Liver (tissue), 9 donors: ENCODE measurements around the gene TMTC2. TPM values are rescaled to one million over a fixed set of nuclear protein-coding genes. Genes with fewer than 3 reads are reported as not detected.
"Not testable (repeated sequence)": the region's sequence is repeated elsewhere in the genome, so short reads cannot be mapped to it uniquely, and the experiment has no call there.

Experiments
- DNase-seq: peaks from one replicate; pipeline ENCODE4 v3.0.0-alpha.2; 2017; ENCODE audit warnings: low spot score
- H3K27ac ChIP-seq, 2 donors: one replicate each; pipeline ENCODE4 v1.7.0; 2013; ENCODE audit warnings: inconsistent platforms in 2 of 2, low read length in 2 of 2, control low read depth in 1 of 2, low read depth in 1 of 2, mild to moderate bottlenecking in 1 of 2
- H3K27me3 ChIP-seq, 4 donors: one replicate each; pipeline versions ENCODE4 v1.6.1 to v1.7.0; 2013; ENCODE audit warnings: low read length in 3 of 4, inconsistent platforms in 1 of 4, mild to moderate bottlenecking in 1 of 4, moderate library complexity in 1 of 4; ENCODE audit not compliant: control insufficient read depth in 4 of 4, insufficient read depth in 4 of 4
- H3K36me3 ChIP-seq, 4 donors: one replicate each; pipeline versions ENCODE4 v1.6.1 to v1.7.0; 2013; ENCODE audit warnings: low read length in 3 of 4, mild to moderate bottlenecking in 3 of 4, low read depth in 1 of 4, moderate library complexity in 1 of 4; ENCODE audit not compliant: control insufficient read depth in 4 of 4, insufficient read depth in 3 of 4
- H3K4me1 ChIP-seq, 4 donors: one replicate each; pipeline versions ENCODE4 v1.6.1 to v1.7.0; 2013; ENCODE audit warnings: low read length in 3 of 4, mild to moderate bottlenecking in 3 of 4, moderate library complexity in 1 of 4; ENCODE audit not compliant: control insufficient read depth in 4 of 4, insufficient read depth in 4 of 4
- H3K4me3 ChIP-seq, 3 donors: one replicate each; pipeline versions ENCODE4 v1.6.1 to v1.7.0; 2013; ENCODE audit warnings: low read length in 3 of 3, control low read depth in 1 of 3, low read depth in 1 of 3, mild to moderate bottlenecking in 1 of 3
- H3K9ac ChIP-seq, 2 donors: one replicate each; pipeline ENCODE4 v1.7.0; 2013; ENCODE audit warnings: low read length in 2 of 2, mild to moderate bottlenecking in 2 of 2, moderate library complexity in 2 of 2, control low read depth in 1 of 2, low read depth in 1 of 2
- H3K9me3 ChIP-seq, 4 donors: one replicate each; pipeline versions ENCODE4 v1.6.1 to v1.7.0; 2013; ENCODE audit warnings: low read length in 3 of 4; ENCODE audit not compliant: control insufficient read depth in 4 of 4
- ATF3 ChIP-seq: IDR thresholded peaks from 2 replicates; pipeline ENCODE4 v1.6.1; 2016; ENCODE audit warnings: antibody characterized with exemption
- EGR1 ChIP-seq, 2 donors: IDR thresholded peaks; 2 replicates each; pipeline ENCODE4 v1.6.1; 2016 to 2018; ENCODE audit warnings: antibody characterized with exemption in 2 of 2, low read depth in 2 of 2
- FOXA2 ChIP-seq: IDR thresholded peaks from 2 replicates; pipeline ENCODE4 v1.6.1; 2016; ENCODE audit warnings: antibody characterized with exemption
- GABPA ChIP-seq, 2 donors: IDR thresholded peaks in 1 of 2; conservative IDR thresholded peaks in 1 of 2; 2 replicates each; pipeline ENCODE4 v1.6.1; 2016; ENCODE audit warnings: antibody characterized with exemption in 2 of 2, mild to moderate bottlenecking in 1 of 2, moderate library complexity in 1 of 2
- HNF4A ChIP-seq, 2 donors: conservative IDR thresholded peaks; 2 replicates each; pipeline ENCODE4 v1.6.1; 2016; ENCODE audit warnings: antibody characterized with exemption in 2 of 2, mild to moderate bottlenecking in 2 of 2
- HNF4G ChIP-seq: IDR thresholded peaks from 2 replicates; pipeline ENCODE4 v1.6.1; 2016; ENCODE audit warnings: antibody characterized with exemption
- JUND ChIP-seq, 2 donors: IDR thresholded peaks; 2 replicates each; pipeline ENCODE4 v1.6.1; 2016; ENCODE audit warnings: antibody characterized with exemption in 2 of 2
- RAD21 ChIP-seq, 2 donors: IDR thresholded peaks; 2 replicates each; pipeline ENCODE4 v1.6.1; 2016; ENCODE audit warnings: antibody characterized with exemption in 2 of 2, mild to moderate bottlenecking in 2 of 2
- REST ChIP-seq: IDR thresholded peaks from 2 replicates; pipeline ENCODE4 v1.6.1; 2016; ENCODE audit warnings: antibody characterized with exemption, mild to moderate bottlenecking
- SP1 ChIP-seq: IDR thresholded peaks from 2 replicates; pipeline ENCODE4 v1.6.1; 2018; ENCODE audit warnings: antibody characterized with exemption, mild to moderate bottlenecking
- YY1 ChIP-seq: IDR thresholded peaks from 2 replicates; pipeline ENCODE4 v1.6.1; 2016; ENCODE audit warnings: antibody characterized with exemption, mild to moderate bottlenecking
- WGBS: extraction: QIAGEN DNeasy Blood & Tissue Kit; methylation state at CpG from one replicate; pipeline ENCODE4 v1.1.7; 2013; 5-methylcytosine and 5-hydroxymethylcytosine counted together
- polyA plus RNA-seq, 2 donors: library from polyadenylated mRNA; stranded (reverse) in 1 of 2; unstranded in 1 of 2; fragments of 200-250 nt in 1 of 2; fragments of >200 nt in 1 of 2; fragmentation: Nextera tagmentation in 1 of 2; extraction: Ambion mirVana in 1 of 2; gene quantifications; one replicate each; pipeline versions ENCODE4 v1.2.1 to v1.2.3, GENCODE V29; 2013 to 2015
- total RNA-seq, 2 donors: library from RNA; depleted of rRNA; stranded (reverse); fragments of >200 nt; gene quantifications; one replicate each; pipeline ENCODE4 v1.2.3, GENCODE V29; 2014
- TF ChIP-seq, protein P1 (sequence below): fragments of 150-350 bp; IDR thresholded peaks from 2 replicates; pipeline ENCODE4 v1.5.1; 2017; ENCODE audit warnings: improper control_type of control experiment, low read depth, low read length; ENCODE audit not compliant: missing input control
- TF ChIP-seq, protein P2 (sequence below): IDR thresholded peaks from 2 replicates; pipeline ENCODE4 v1.6.1; 2016; ENCODE audit warnings: antibody characterized with exemption
- donor health status: healthy.
- donor health status: healthy.
- donor health status: healthy.
- donor health status: healthy.
- donor health status: healthy.

Gene TMTC2
- total and polyA plus RNA-seq, 4 donors, result 0.36 to 3.0 (median 0.61) TPM

GRCh38 chr12:83113945-83114344 is 427.2 kb downstream of the TMTC2 start (continued):
- TF ChIP-seq REST (no peak), EGR1 (IDR thresholded peaks at IDR 0.05; ENCODE audit: low read depth in 2 of 2) (no peak), ATF3 (no peak)

GRCh38 chr12:83114966-83115365 is 428.3 kb downstream of the TMTC2 start:
- H3K36me3 ChIP-seq, result no peaks in the 10 kb centered on the region
- TF ChIP-seq YY1 (no peak), RAD21 (IDR thresholded peaks at IDR 0.05) (no peak), JUND (IDR thresholded peaks at IDR 0.05) (no peak), HNF4A (conservative IDR thresholded peaks at IDR 0.05) (no peak)
- H3K27me3 ChIP-seq, result no peaks in the 10 kb centered on the region
- WGBS, result 88% methylated on average over 4 of the region's 4 CpGs
- H3K4me3 ChIP-seq, result no peak overlapping the region
- H3K9ac ChIP-seq, result no peak overlapping the region
- H3K9me3 ChIP-seq, result no peaks in the 10 kb centered on the region
- H3K4me1 ChIP-seq, result no peaks in the 10 kb centered on the region
- H3K27ac ChIP-seq, result no peak overlapping the region
- DNase-seq, result no peak

DNA sequence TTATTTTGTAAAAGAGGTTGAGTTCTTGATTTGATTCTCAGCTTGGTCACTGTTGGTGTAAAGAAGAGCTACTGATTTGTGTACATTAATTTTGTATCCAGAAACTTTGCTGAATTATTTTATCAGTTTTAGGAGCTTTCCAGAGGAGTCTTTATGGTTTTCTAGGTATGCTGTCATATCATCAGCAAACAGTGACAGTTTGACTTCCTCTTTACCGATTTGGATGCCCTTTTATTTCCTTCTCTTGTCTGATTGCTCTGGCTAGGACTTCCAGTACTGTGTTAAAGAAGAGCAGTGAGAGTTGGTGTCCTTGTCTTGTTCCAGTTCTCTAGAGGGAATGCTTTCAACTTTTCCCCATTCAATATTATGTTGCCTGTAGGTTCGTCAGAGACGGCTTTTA is 431.2 kb downstream of the TMTC2 start:
- H3K27me3 ChIP-seq, H3K9me3 ChIP-seq, H3K9ac ChIP-seq, H3K4me3 ChIP-seq, DNase-seq, H3K27ac ChIP-seq, H3K4me1 ChIP-seq, H3K36me3 ChIP-seq: not testable (repeated sequence)
- WGBS, result 89% methylated on average over 3 of the region's 3 CpGs

GRCh38 chr12:83121897-83122622 is 435.4 kb downstream of the TMTC2 start:
- WGBS, result 92% methylated on average over 15 of the region's 15 CpGs
- H3K9me3 ChIP-seq, result no peaks in the 10 kb centered on the region
- H3K4me3 ChIP-seq, result no peak overlapping the region
- DNase-seq, result no peak
- no peak overlapping the region for H3K27ac ChIP-seq
- H3K27me3 ChIP-seq, result no peaks in the 10 kb centered on the region
- H3K4me1 ChIP-seq, result no peaks in the 10 kb centered on the region
- no peaks in the 10 kb centered on the region for H3K36me3 ChIP-seq
- no peak for TF ChIP-seq GABPA (IDR thresholded peaks at IDR 0.05 in 1 of 2, conservative IDR thresholded peaks at IDR 0.05 in 1 of 2)
- no peak for TF ChIP-seq EGR1 (IDR thresholded peaks at IDR 0.05; ENCODE audit: low read depth in 2 of 2)
- TF ChIP-seq RAD21 (IDR thresholded peaks at IDR 0.05), result no peak
- TF ChIP-seq, protein P1, sequence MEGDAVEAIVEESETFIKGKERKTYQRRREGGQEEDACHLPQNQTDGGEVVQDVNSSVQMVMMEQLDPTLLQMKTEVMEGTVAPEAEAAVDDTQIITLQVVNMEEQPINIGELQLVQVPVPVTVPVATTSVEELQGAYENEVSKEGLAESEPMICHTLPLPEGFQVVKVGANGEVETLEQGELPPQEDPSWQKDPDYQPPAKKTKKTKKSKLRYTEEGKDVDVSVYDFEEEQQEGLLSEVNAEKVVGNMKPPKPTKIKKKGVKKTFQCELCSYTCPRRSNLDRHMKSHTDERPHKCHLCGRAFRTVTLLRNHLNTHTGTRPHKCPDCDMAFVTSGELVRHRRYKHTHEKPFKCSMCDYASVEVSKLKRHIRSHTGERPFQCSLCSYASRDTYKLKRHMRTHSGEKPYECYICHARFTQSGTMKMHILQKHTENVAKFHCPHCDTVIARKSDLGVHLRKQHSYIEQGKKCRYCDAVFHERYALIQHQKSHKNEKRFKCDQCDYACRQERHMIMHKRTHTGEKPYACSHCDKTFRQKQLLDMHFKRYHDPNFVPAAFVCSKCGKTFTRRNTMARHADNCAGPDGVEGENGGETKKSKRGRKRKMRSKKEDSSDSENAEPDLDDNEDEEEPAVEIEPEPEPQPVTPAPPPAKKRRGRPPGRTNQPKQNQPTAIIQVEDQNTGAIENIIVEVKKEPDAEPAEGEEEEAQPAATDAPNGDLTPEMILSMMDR, result no peak
- no peak for TF ChIP-seq ATF3
- TF ChIP-seq FOXA2, result no peak
- TF ChIP-seq, protein P2, sequence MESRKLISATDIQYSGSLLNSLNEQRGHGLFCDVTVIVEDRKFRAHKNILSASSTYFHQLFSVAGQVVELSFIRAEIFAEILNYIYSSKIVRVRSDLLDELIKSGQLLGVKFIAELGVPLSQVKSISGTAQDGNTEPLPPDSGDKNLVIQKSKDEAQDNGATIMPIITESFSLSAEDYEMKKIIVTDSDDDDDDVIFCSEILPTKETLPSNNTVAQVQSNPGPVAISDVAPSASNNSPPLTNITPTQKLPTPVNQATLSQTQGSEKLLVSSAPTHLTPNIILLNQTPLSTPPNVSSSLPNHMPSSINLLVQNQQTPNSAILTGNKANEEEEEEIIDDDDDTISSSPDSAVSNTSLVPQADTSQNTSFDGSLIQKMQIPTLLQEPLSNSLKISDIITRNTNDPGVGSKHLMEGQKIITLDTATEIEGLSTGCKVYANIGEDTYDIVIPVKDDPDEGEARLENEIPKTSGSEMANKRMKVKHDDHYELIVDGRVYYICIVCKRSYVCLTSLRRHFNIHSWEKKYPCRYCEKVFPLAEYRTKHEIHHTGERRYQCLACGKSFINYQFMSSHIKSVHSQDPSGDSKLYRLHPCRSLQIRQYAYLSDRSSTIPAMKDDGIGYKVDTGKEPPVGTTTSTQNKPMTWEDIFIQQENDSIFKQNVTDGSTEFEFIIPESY, result no peak
- no peak for TF ChIP-seq HNF4G
- no peak for TF ChIP-seq HNF4A (conservative IDR thresholded peaks at IDR 0.05)
- no peak for TF ChIP-seq SP1
- no peak overlapping the region for H3K9ac ChIP-seq
